HG03060 (cell line): Measurements from ENCODE around the gene MYL11.
A peak's percentile ranks its signal among the peaks of the same experiment; 100 is the strongest.

Experiments
- ATAC-seq: cut with Tn5 transposase; IDR thresholded peaks from one replicate; pipeline ENCODE4 v1.9.1; 2021; ENCODE audit warnings: low read depth, moderate number of reproducible peaks; ENCODE audit not compliant: unreplicated experiment

The MYL11 gene

DNA sequence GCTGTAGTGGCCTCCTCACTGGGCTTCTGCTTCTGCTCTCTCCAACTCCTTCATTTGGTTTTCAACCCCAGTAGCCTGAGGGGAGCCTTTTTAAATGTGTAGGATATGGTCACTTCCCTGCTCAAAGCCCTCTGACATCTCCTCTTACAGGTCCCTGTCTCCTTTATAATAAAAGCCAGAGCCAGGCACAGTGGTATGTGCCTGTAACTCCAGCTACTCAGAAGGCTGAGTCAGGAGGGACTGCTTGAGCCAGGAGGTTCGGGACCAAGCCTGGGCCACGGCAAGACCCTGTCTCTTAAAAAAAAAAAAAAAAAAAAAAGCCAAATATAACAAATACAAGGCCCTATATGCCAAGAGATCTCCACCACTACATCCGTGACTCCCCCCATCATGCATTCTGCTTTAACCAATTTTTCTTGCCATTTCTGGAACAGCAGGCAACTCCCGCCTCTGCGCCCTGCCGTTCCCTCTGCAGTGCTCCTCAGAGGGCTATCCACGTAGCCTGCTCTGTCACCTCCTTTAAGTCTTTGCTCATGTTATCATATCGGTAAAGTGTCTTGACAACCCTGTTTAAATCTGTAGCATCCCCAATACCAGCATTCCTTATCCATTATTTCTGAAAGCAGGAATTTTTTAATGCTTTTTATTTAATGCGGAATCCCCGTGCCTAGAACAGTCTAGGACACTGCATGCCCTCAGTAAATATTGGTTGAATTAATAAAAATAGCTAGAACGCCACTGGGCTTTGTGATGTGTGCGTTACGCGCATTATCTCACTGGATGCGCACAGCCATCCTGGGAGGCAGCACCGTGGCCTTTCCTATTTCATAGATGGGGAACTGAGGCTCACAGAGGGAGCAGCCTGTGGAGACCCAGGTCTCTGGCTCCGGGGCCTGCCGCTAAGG is 42.3 kb downstream of the MYL11 start:
- ATAC-seq: no peak

- peak; percentile 55 for ATAC-seq
Observed at GRCh38 chr16:30417529-30418349, 43.1 kb downstream of the MYL11 start.

GRCh38 chr16:30418350-30419181 is 44.0 kb downstream of the MYL11 start:
- no peak for ATAC-seq

GRCh38 chr16:30421010-30421409 is 46.4 kb downstream of the MYL11 start:
- ATAC-seq: no peak
